GM12878 (cell line): ENCODE results near the gene ADGRE1.

Experiments used
- CBX3 ChIP-seq: fragments of 200-600 bp; sonication (generic); IDR thresholded peaks from 2 replicates; pipeline ENCODE4 v1.6.1; 2016; ENCODE audit warnings: low read depth, borderline replicate concordance
- EGR1 ChIP-seq, 2 experiments: IDR thresholded peaks; 1 replicate in 1 of 2; 2 replicates in 1 of 2; pipeline ENCODE4 v1.6.1; 2011 to 2012; ENCODE audit warnings: low read depth in 2 of 2, low read length in 2 of 2, borderline replicate concordance in 1 of 2, mild to moderate bottlenecking in 1 of 2, moderate library complexity in 1 of 2

DNA sequence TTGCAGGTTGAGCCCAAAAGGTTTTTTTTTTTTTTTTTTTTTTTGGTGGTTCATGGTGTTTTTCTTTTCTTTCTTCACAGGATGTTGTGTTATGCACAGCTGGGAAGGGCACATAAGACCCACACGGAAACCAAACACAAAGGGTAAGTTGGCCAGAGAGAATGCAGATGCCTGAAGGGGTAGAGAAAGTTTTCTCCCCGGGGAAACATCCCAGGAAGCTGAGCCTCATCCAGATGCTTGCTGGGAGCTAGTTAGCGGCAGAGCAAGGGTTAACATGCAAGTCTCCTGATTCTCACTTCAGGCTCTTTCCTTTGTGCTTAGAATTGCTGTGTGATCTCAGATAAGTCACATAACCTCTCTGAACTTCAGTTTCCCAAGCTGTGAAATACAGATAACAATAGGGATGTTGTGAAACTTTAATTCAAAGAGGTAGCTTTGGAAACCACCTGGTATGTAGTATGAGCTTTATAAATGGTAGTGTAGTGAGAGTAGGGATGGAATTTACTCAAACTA is 3.1 kb downstream of the ADGRE1 start:
- TF ChIP-seq EGR1 (IDR thresholded peaks at IDR 0.05; ENCODE audit: borderline replicate concordance in 1 of 2, low read depth in 2 of 2, low read length in 2 of 2) (no peak), CBX3 (no peak)
